ENCODE measurements around the gene CUL7.
A peak's percentile ranks its signal among the peaks of the same experiment; 100 is the strongest.

Gene CUL7

GRCh38 chr6:43076464-43077332 lies 23.0 kb upstream of the CUL7 start:
- DNase-seq = peak; percentile 21 to 24

GRCh38 chr6:43075670-43076463 lies 22.2 kb upstream of the CUL7 start, which contains the start of gene PTK7:
Gene PTK7, plus strand, starts transcription at chr6:43076314. Its CDS starts 175 bp downstream, at chr6:43076489.
- DNase-seq = peak; percentile 66 to 79

GRCh38 chr6:43074847-43075669 lies 21.4 kb upstream of the CUL7 start:
- no peak for DNase-seq

- peak; percentile 70 to 85 for DNase-seq
Observed at GRCh38 chr6:43070028-43070632, 16.5 kb upstream of the CUL7 start.

GRCh38 chr6:43062818-43063217 lies 9.2 kb upstream of the CUL7 start:
- DNase-seq = no peak

GRCh38 chr6:43061861-43062260 lies 8.2 kb upstream of the CUL7 start:
- no peak for DNase-seq

- DNase-seq = no peak
Observed at GRCh38 chr6:43060755-43061633, 7.3 kb upstream of the CUL7 start.

GRCh38 chr6:43060034-43060754 lies 6.5 kb upstream of the CUL7 start:
- no peak for DNase-seq

- DNase-seq = peak; percentile 99
Observed at GRCh38 chr6:43059168-43060033, 5.8 kb upstream of the CUL7 start, which contains the start of the genes KLC4 and MRPL2. Gene KLC4, plus strand, starts transcription at chr6:43059631. Its CDS starts 1,705 bp downstream, at chr6:43061336. Gene MRPL2, minus strand, starts transcription at chr6:43059434. Its CDS starts 53 bp downstream, at chr6:43059381.

- no peak for DNase-seq
Observed at GRCh38 chr6:43058531-43058930, 4.9 kb upstream of the CUL7 start.

GRCh38 chr6:43055966-43056365 lies 2.3 kb upstream of the CUL7 start:
- no peak for DNase-seq

- DNase-seq = no peak
Observed at GRCh38 chr6:43054206-43054943, 724 bp upstream of the CUL7 start.

- peak; percentile 36 to 40 for DNase-seq
Observed at GRCh38 chr6:43052842-43053544, 658 bp downstream of the CUL7 start.

GRCh38 chr6:43052225-43052841 lies 1.3 kb downstream of the CUL7 start:
- DNase-seq = no peak

GRCh38 chr6:43050981-43051380 lies 2.7 kb downstream of the CUL7 start:
- no peak for DNase-seq

- DNase-seq = no peak
Observed at GRCh38 chr6:43047998-43048397, 5.7 kb downstream of the CUL7 start.

- no peak for DNase-seq
Observed at GRCh38 chr6:43045371-43045930, 8.2 kb downstream of the CUL7 start.

All from Kasumi-1 (cell line).